GM04503 (cell line): ENCODE results near the gene FXR1.
"Not testable (repeated sequence)": the region's sequence is repeated elsewhere in the genome, so short reads cannot be mapped to it uniquely, and the experiment has no call there.

Experiments
- DNase-seq: peaks from one replicate; pipeline ENCODE4 v3.0.0-alpha.2; 2012; ENCODE audit warnings: low read depth

The FXR1 gene

DNA sequence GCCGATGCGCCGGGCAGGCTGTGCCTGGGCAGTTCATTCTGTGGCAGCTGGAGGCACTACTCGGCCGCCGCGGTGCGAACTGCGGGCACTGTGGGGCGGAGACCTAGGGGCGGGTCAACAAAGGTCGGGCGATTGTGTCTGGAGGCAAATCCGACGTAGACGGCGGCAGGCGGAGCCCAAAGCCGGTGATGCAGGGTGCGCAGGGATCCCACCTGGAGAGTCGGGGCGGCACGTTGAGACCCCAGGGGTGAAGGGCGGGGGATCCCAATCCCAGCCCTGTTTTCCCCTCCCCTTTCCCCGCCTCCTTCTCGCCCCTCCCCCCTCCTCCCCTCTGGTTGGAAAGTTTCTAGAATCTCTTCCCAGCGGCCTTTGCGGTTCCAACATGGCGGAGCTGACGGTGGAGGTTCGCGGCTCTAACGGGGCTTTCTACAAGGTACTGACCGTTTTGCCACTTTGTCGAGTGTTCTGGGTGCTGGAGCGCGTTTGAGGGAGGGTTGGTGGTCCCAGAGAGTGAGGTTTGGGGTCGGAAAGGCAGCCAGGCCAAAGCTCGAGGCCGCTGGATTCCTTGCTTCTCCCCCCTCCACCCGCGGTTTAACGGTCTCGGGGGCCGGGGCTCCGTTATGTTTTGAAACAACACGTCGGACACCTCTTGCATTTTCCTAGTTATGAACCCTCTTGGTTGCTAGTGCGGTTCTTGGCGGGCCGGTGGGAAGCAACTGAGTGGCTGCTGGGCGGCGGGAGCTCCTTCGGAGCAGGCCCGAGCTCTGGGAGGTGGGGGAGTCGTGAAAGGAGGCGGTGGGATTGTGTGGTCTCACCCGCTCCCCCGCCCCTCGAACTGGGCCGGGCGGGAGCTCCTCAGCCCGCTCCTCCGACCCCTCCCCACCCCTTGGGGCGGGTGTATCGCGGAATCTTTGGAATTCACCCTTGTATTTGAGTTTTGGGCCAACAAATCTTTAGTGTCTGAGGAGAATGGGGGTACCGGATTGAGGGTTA, at the start of gene FXR1:
Gene FXR1, plus strand, starts transcription at position 367 of the 993 bp plus-strand sequence. Its CDS starts 16 bp downstream, at position 383.
- DNase-seq, result peak; percentile 33

DNA sequence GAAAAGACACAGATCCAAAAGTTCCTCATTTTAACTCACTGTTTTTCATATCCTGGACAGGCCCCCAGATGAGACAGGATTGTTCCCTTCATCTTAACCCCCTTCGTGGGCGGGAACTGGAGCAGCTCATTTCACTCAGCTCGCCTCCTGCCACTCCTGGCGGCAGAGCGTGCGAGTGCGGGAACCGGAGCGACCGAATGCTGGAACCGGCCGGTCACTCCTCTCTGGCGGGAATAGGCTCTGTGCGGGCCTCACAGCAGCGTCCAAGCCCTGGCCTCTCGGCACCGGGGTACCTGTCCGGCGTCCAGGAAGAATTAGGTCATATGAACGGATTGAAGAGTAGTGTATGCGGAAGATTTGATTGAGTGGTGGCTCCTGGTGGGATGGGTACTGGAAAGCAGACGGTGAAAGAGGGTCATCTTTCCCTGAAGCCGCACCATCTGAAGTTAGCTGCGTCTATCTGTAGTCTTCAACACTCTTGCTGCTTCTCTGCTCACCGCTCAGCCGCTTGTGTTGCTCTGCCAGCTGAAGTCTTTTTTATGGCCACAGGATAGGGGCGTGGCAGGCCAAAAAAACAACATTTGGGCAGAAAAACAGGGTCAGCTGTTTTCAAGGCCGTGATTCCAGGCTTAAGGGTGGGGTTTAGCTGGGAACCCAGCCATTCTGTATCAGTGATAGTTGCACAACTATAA, 42.3 kb upstream of the FXR1 start:
- DNase-seq, result no peak

DNA sequence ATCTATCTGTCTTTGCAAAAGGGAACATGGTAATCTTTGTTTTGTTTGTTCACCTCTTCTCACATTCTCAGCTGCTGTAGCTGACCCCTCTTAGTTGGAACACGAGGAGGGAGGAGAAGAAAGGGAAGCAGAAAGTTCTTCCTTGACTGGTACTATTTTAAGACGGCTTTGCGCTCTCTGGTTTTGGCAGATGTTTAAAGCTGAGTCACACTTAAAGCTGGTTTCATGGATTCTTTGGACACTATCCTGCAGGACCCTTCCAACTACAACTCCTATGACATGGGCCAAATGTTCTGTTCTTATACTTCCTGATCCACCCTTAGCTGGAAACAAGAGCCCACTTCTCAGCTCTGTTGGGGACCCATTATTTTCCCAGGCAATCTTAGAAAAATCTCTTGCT, 40.6 kb upstream of the FXR1 start:
- peak; percentile 16 for DNase-seq

DNA sequence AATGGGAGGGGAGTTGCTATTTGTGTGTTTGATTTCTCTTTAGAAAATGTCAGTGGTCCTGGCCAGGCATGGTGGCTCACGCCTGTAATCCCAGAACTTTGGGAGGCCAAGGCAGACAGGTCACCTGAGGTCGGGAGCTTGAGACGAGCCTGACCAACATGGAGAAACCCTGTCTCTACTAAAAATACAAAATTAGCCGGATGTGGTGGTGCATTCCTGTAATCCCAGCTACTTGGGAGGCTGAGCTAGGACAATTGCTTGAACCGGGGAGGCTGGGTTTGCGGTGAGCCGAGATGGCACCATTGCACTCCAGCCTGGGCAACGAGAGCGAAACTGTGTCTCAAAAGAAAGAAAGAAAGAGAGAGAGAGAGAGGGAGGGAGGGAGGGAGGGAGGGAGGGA, 40.0 kb upstream of the FXR1 start:
- DNase-seq, result not testable (repeated sequence)

- no peak for DNase-seq
Measured at GRCh38 chr3:180875124-180875698, 37.3 kb upstream of the FXR1 start.

GRCh38 chr3:180881065-180881801, 31.2 kb upstream of the FXR1 start:
- no peak for DNase-seq

DNA sequence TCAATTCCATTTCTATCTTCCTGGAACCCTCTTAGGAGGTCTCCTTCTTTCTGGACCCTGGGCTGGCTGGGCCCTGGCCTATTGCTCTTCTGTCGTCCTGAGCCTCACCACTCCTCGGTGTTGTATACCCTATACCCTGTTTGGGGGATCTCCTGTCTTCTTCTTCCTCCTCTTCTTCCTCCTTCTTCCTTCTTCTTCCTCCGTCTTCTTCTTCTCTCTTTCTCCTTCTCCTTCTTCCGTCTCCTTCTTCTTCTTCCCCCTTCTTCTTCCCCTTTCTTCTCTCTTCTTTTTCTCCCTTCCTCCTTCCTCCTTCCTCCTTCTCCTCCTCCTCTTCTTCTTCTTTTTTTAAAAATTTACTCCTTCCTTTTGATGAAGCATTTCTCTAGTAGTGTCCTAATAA, 30.4 kb upstream of the FXR1 start:
- no peak for DNase-seq

DNA sequence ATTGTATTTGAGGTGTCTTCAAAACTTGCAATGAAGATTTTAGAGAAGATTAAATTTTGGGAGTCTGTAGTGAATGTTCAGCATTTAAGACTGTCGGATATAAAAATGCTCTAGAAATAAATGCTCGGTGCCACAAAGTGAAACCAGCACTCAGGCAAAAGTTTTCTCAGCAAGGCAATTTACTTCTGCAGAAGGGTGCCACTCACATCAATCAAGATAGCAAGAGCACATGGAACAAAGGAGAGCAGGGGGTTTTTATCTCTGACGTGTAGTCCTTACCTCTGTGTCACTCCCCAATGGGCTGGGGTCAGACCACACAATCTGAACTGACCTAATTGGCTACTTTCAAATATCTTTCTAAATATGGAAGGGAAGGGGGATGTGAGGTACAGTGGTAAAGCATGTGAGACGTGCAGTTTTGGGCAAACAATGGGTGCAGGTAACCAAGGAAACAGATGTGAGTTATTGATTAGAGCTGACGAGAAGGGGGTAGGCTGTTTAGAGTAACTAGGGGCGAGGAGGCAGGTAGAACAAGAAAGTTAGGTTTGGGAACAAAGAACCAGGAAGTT, 23.4 kb upstream of the FXR1 start:
- no peak for DNase-seq

DNA sequence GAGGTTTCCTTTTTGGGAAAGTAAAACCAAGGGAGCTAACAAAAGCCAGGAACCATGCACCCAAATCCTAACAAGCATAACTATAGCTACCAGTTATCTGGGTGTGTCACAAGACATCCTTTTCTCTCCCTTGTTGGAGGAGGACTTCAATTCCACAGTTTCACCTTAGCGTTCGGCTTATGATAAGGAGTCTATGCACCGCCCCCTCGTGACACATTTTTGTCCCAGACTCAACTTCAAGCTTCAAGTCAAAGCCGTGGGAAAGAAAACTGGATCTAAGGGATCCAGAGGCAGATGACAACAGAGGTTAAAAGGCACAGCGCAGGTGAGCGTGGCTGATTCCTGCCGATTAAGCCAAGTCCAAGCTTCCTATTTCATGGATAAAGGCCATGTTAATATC, 13.9 kb upstream of the FXR1 start:
- no peak for DNase-seq

GRCh38 chr3:180909369-180910127, 2.9 kb upstream of the FXR1 start:
- no peak for DNase-seq

- no peak for DNase-seq
Measured at GRCh38 chr3:180910823-180911222, 1.6 kb upstream of the FXR1 start.

DNA sequence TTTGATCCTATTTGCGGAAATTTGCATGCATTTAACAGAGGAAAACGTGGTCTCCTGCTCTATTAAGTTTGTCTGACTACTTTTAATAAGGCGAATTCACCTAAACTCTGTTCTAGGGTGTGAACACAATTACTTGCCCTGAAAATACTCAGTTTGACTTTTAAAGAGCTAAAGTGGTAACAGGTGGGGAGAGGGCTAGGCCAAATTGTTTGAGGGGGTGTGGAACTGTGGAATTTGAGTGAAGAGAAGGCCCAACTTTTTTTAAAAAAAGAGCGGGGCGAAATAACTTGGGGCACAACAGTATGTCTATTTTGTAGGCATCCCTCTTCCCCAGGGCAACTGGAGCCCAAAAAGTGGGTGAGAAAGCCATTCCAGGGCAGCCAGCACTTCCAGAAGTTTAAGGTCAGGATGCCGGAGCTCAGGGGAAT, 580 bp upstream of the FXR1 start:
- no peak for DNase-seq

GRCh38 chr3:180913581-180914404, 1.3 kb downstream of the FXR1 start:
- DNase-seq, result no peak

- no peak for DNase-seq
Measured at GRCh38 chr3:180918542-180918941, 6.1 kb downstream of the FXR1 start.

GRCh38 chr3:180922242-180922641, 9.8 kb downstream of the FXR1 start:
- no peak for DNase-seq

DNA sequence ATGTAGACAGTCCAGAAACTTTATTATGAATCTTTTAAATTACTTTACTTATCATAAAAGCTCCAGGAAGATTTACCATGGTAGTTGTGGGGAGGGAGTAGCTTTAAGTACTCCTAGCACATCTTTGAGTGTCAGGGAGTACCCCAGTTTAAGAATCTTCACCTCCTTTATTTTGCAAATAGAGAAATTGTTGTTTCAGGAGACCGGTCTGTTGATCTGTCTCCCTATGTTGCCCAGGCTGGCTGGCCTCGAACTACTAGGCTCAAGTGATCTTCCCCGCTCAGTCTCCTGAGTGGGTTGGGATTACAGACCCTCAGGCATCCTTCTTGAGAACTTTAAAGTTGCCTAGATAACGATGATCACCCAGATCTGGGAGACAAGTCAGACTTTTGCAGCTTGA, 11.1 kb downstream of the FXR1 start:
- no peak for DNase-seq

DNA sequence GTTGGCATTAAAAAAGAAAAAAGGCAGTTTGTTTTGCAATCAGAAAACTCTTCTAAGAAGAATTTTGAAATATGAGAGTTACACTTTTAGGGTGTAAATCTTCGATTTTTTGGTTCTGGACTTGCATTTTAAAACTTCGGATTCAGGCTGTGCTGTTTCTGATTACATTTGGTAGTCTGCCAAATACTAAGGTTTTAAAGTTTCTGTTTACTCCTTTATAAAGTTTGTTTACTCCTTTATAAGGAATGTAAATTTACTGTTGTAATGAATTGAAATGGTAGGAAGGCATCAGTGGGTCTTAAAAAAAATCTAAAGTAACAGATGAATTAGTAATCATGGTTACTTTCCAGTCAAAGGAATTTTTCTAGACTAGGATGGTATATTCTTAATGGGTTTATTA, 14.1 kb downstream of the FXR1 start:
- no peak for DNase-seq

DNA sequence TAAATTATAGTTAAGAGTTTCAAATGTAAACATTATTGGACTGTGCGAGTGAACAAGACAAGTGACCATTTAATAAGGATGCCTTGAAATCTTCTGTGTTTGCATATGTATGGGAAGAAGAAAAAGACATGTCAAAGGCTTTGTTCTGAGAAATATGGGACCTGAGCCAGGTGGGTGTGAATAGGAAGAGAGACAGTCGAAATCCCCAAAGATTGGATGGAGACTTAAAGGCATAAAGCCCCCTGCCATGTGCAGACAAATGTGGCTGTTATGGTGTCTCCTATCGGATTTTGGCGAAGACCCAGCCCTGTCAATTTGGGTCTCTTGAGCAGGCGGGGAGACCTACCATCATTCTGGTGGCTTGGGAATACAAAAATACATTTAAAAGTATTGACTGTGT, 16.9 kb downstream of the FXR1 start:
- no peak for DNase-seq

- no peak for DNase-seq
Measured at GRCh38 chr3:180930526-180930925, 18.1 kb downstream of the FXR1 start.

GRCh38 chr3:180932819-180933218, 20.3 kb downstream of the FXR1 start:
- no peak for DNase-seq
